GM10847 (cell line): Measurements from ENCODE around the gene PPM1H.
A peak's percentile ranks its signal among the peaks of the same experiment; 100 is the strongest.

Experiments
- POLR2A ChIP-seq: IDR thresholded peaks from 2 replicates; pipeline ENCODE4 v1.6.1; 2011; ENCODE audit not compliant: insufficient read length; ENCODE audit errors: extremely low read depth

The PPM1H gene

DNA sequence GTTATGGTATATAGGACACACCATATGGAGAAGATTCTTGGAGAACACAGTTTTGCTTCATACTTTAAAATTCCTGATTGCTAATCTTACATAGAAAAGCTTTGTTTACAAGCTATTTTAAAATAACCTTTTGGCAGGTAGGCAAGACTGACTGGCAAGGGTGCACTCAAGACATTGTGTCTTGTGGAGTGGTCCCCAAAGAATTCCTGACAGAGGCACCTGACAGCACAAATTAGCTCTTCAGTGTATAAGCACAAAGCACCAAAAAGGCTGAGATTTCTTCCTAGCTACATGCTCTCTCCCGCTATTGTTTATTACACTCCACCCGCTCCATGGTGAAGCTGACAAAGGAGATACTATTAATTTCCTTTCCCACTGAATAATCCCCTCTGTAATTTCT lies 329.0 kb downstream of the PPM1H start:
- TF ChIP-seq POLR2A, result no peak

DNA sequence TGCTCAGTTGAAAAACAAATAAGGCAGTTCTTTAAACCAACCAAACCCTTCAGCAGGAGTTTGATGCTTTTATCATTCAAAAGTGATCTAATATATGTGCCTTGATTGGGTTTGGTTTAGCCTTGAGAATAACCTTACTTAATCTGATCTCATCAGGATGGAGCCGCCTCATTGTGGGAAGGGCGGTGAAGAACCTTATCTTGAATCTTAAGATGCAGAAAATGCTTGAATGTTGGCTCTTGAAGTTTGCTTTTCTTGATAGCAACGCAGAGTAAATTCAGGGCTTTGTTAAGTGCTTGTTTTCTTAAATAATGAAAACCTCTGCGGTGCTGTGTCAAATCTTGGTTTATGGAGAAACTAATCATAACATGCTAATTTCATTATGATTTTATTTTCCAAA lies 330.1 kb downstream of the PPM1H start:
- no peak for TF ChIP-seq POLR2A

DNA sequence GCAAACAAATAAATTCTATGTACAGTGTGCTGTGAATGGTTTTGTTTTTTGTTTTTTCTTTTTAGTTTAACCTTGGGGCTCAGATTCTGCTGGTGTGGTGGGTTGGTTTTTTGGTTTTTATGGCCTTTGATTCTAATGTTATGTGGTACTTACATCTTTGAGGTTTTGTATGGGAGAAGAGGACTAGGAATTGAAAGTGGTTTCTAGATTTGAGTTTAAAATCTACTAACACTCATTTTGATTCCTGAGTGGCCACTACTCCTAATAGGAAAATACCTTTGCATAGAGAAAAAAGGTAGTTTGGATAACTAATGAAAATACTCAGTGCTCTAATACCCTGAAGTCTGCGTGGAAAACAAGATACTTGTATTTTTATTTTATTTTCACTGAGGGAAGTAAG lies 330.6 kb downstream of the PPM1H start:
- no peak for TF ChIP-seq POLR2A

DNA sequence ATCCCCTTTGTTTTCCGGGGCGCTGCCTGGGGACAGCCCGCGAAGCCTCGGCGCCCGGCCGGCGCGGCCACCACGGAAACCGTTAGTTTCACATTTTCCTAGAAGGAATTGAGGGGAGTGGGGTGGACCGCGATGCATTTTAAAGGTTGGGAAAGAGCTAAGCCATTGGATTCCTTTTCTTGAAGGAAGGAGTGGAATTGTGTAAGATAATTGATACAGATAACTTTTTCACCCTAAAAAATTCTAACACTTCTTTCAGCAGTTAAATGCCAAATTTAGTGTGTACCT lies 331.2 kb downstream of the PPM1H start:
- no peak for TF ChIP-seq POLR2A

DNA sequence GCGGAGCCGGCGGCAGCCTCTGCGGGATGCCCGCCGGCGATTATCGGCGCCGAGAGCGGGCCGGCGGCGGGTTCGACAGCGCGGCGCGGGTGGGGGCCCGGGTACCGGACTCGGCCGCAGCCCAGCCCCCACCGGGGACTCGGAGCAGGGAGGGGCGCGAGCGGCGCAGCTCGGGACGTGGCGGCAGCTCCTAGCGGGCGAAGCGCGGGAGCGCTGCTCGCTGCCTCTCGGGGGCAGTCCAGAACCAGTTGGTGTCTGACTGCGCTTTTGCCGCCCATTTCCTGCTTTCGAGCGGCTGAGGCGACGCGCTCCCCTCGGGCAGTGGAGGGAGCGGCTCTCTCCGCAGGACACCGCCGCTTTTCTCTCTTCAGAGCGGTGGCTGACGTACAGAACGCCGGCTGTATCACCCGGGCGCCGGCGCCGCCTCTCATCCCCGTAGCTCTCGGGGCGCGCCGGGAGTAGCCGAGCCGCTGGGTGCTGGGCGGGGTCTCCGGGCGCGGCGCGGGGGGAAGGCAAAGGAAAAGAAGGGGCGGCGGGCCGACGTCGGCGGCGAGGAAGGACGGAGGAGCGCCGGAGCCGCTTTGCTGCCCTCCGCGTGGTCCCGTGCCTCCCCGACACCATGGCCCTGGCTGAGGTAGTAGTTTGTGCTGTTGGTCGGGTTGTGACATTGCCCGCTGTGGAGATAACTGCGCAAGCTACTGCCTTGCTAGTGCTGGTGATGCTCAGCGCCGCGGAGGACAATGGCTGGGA lies 331.7 kb downstream of the PPM1H start:
- TF ChIP-seq POLR2A, result peak; percentile 28

DNA sequence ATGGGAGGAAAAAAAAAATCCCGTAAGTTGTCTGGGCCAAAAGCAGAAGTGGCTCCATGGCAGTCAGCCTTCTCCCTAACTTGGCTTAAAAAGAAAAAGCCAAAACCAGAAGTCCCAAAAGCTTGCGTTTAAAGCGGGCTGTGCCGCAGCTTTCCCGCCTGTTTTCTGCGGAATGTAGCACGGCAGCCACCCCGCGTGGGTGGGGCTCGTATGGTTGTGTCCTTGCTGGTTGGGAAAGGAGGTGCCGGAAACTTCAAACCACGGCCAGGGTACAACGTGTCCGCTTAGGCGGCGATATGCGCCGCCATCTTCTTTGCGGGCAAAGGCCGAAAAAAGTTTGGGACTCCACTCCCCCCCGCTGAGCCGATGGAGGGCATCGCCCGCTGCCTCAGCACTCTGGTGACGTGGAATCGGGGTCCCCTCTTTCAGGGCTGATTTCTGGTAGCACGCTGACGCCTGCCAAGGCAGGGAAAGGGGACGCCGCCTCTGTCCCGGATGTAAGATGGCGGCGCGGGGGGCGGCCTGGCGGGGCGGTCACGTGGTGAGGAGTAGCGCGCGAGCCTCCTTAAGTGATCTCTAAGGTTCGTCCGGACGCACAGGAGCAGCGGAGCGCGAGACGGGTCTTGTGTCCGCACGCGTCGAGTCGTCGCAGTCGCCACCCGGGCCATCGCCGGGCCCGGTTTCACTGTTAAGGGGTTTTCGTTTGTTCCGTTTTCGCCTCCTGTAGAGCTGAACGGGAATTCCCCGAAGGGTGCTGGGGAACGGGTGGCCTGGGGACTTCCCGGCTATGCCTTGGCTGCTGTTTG lies 332.5 kb downstream of the PPM1H start:
- TF ChIP-seq POLR2A, result peak; percentile 86

DNA sequence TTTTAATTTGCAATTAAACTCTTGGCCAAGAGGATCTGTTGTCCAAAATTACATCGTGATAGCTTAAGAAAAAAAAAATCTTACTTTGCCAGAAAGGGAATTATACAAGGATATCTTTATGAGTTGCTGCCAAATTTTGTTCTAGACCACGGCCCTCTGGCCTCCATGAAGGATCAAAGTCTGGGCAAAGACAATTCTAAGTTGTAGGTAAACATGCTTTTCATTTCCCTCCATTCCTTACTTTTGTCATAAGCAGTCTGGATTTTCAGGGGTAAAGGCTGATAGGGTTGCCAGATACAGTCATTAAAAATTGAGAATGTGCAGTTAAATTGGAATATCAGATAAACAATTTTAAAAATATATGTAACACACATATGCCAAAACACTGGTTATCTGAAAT lies 333.2 kb downstream of the PPM1H start:
- TF ChIP-seq POLR2A, result no peak

DNA sequence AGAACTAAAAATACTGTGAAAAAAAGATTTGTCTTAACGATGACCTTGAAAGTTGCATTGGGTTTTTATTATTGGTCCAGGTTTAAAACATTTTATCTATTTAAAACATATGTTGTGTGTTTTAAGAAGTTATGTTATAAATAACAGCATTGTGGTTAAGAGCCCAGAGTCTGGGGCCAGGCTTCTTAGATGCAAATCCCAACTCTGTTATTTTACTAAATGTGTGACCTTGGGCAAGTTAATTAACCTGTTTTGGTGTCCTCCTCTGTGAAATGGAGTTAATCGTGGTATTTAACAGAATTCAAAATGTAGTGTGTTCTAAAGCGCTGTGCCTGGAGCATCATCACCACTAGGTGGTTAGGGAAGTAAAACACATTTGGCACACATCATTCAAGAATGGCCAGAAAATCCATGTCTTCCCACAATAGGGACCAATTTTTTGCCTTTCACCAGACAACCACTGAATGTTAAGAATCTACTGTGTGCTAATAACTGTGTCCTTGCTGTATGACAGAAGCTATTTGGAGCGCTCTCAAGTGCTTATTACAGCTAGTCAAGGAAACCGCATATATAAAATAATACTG lies 335.0 kb downstream of the PPM1H start:
- no peak for TF ChIP-seq POLR2A

DNA sequence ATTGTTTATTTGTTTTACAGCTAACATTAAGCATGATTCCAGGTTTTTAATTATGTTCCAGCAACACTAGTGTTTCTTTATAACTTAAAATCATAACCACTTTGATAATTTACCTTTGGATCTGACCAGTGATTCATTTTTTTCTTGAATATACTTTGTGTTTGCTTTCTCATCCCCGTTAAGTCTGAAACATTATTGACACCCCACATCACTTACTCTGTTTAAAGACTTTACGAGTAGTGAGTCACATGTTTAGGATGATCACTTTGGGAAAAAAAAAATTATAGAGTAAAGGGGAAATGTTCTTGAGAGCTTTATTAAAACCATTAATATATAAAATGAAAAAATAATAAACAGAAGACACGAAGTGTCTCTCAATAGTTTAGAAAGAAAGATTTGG lies 336.1 kb downstream of the PPM1H start:
- no peak for TF ChIP-seq POLR2A

DNA sequence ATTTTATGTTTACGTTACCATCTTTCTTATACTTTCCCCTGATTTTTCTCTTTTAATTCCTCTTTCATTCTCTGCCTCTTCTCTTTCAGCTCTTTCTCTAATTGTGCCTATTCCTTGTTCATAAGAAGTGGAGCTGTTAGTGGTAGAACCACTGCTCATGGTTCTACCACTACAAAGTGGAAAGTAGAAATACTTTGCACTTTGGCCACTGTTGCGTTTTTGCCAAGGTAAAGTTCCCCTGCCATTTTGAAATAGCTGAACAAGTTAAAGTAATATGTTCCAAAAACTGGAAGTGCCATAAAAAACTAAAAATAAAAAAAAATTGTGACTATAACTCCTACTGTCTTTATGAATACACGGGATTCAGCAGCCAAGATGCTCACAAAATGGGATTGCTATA lies 337.7 kb downstream of the PPM1H start:
- no peak for TF ChIP-seq POLR2A
